ENCODE measurements around the gene CNIH3. TPM values are rescaled to one million over a fixed set of nuclear protein-coding genes. Genes with fewer than 3 reads are reported as not detected.

Gene CNIH3
- total RNA-seq, 3 donors from 2014 or later: 3.8 to 5.2 (median 4.4) TPM

- no peaks in the 10 kb centered on the region for H3K27me3 ChIP-seq
- H3K36me3 ChIP-seq: no peaks in the 10 kb centered on the region
- no peaks in the 10 kb centered on the region for H3K9me3 ChIP-seq
- no peak overlapping the region for H3K27ac ChIP-seq
- intact Hi-C loops (cut with DNase I; ENCODE audit: low total_unique reads): no loop called here
- DNase-seq (ENCODE audit: low spot score in 2 of 2): no peak
- no peaks in the 10 kb centered on the region for H3K4me1 ChIP-seq
- no peak overlapping the region for H3K4me3 ChIP-seq
- TF ChIP-seq POLR2AphosphoS5 (IDR thresholded peaks at IDR 0.05) (no peak), CTCF (IDR thresholded peaks at IDR 0.05) (no peak), POLR2A (IDR thresholded peaks at IDR 0.05) (no peak)
Observed at GRCh38 chr1:224749916-224750315, 133.8 kb downstream of the CNIH3 start.

- no peak overlapping the region for H3K27ac ChIP-seq
- no peaks in the 10 kb centered on the region for H3K36me3 ChIP-seq
- no peak for DNase-seq (ENCODE audit: low spot score in 2 of 2)
- no peak overlapping the region for H3K4me3 ChIP-seq
- intact Hi-C loops (cut with DNase I; ENCODE audit: low total_unique reads): no loop called here
- TF ChIP-seq POLR2AphosphoS5 (IDR thresholded peaks at IDR 0.05) (no peak), POLR2A (IDR thresholded peaks at IDR 0.05) (no peak), CTCF (IDR thresholded peaks at IDR 0.05) (no peak)
- no peaks in the 10 kb centered on the region for H3K4me1 ChIP-seq
- H3K27me3 ChIP-seq: no peaks in the 10 kb centered on the region
- no peaks in the 10 kb centered on the region for H3K9me3 ChIP-seq
Observed at GRCh38 chr1:224751624-224752311, 135.7 kb downstream of the CNIH3 start.

- H3K27me3 ChIP-seq: no peaks in the 10 kb centered on the region
- TF ChIP-seq POLR2AphosphoS5 (IDR thresholded peaks at IDR 0.05) (no peak), CTCF (IDR thresholded peaks at IDR 0.05) (no peak), POLR2A (IDR thresholded peaks at IDR 0.05) (no peak)
- intact Hi-C loops (cut with DNase I; ENCODE audit: low total_unique reads): no loop called here
- H3K27ac ChIP-seq: no peak overlapping the region
- peaks cover 2% of the 10 kb centered on the region in 2 donors for H3K9me3 ChIP-seq
- no peak overlapping the region for H3K4me3 ChIP-seq
- no peaks in the 10 kb centered on the region for H3K4me1 ChIP-seq
- no peak for DNase-seq (ENCODE audit: low spot score in 2 of 2)
- H3K36me3 ChIP-seq: no peaks in the 10 kb centered on the region
Observed at GRCh38 chr1:224753491-224753890, 137.4 kb downstream of the CNIH3 start.

GRCh38 chr1:224755586-224755985 is 139.5 kb downstream of the CNIH3 start:
- Histone ChIP-seq H3K27me3 (no peaks in the 10 kb centered on the region), H3K4me1 (no peaks in the 10 kb centered on the region), H3K27ac (no peak overlapping the region), H3K36me3 (no peaks in the 10 kb centered on the region), H3K4me3 (no peak overlapping the region), H3K9me3 (peaks cover 7 to 12% of the 10 kb centered on the region in 2 donors)
- no peak for TF ChIP-seq POLR2AphosphoS5 (IDR thresholded peaks at IDR 0.05)
- no peak for TF ChIP-seq POLR2A (IDR thresholded peaks at IDR 0.05)
- no peak for TF ChIP-seq CTCF (IDR thresholded peaks at IDR 0.05)
- no peak for DNase-seq (ENCODE audit: low spot score in 2 of 2)
- intact Hi-C loops (cut with DNase I; ENCODE audit: low total_unique reads): no loop called here

GRCh38 chr1:224757508-224757907 is 141.4 kb downstream of the CNIH3 start:
- H3K27me3 ChIP-seq: no peaks in the 10 kb centered on the region
- TF ChIP-seq CTCF (IDR thresholded peaks at IDR 0.05) (no peak), POLR2A (IDR thresholded peaks at IDR 0.05) (no peak), POLR2AphosphoS5 (IDR thresholded peaks at IDR 0.05) (no peak)
- H3K9me3 ChIP-seq: peaks cover 7 to 12% of the 10 kb centered on the region in 2 donors
- no peaks in the 10 kb centered on the region for H3K4me1 ChIP-seq
- no peaks in the 10 kb centered on the region for H3K36me3 ChIP-seq
- intact Hi-C loops (cut with DNase I; ENCODE audit: low total_unique reads): no loop called here
- H3K27ac ChIP-seq: no peak overlapping the region
- DNase-seq (ENCODE audit: low spot score in 2 of 2): no peak
- no peak overlapping the region for H3K4me3 ChIP-seq

All from breast epithelium (tissue), 4 donors.